MCF 10A (cell line): ENCODE data around the gene CHCHD4. TPM values are rescaled to one million over a fixed set of nuclear protein-coding genes. Genes with fewer than 3 reads are reported as not detected.
"Not testable (repeated sequence)": the region's sequence is repeated elsewhere in the genome, so short reads cannot be mapped to it uniquely, and the experiment has no call there.

Source experiments
- BruUV-seq: library from RNA; stranded (reverse); fragments of 400-500 nt; replicated peaks from 2 replicates; lab custom pipeline; 2021; lab: Mats Ljungman, UMichigan
- CTCF ChIA-PET: fragments of 300-600 bp; sonication (Branson Sonifier 250); formaldehyde crosslinking; extraction: SDS; loops from one replicate; lab custom pipeline; 2021; ENCODE audit warnings: antibody characterized with exemption, inconsistent platforms; lab: Yijun Ruan, JAX
- POLR2A ChIA-PET: fragments of 300-600, 350-650 bp; sonication (Branson Sonifier 250); formaldehyde crosslinking; extraction: SDS; loops from one replicate; lab custom pipeline; 2020; ENCODE audit warnings: antibody characterized with exemption, inconsistent platforms; lab: Yijun Ruan, JAX
- DNase-seq: peaks from one replicate; pipeline ENCODE4 v3.0.0-alpha.2; 2018; ENCODE audit not compliant: unreplicated experiment
- H3K27ac Mint-ChIP-seq: one replicate; pipeline ENCODE4 v1.8.0; 2022; ENCODE audit warnings: mild to moderate bottlenecking, low read depth, mixed read lengths; ENCODE audit not compliant: unreplicated experiment
- H3K27me3 Mint-ChIP-seq: one replicate; pipeline ENCODE4 v1.8.0; 2022; ENCODE audit warnings: mixed read lengths; ENCODE audit not compliant: insufficient read depth, unreplicated experiment
- H3K36me3 Mint-ChIP-seq: one replicate; pipeline ENCODE4 v1.8.0; 2022; ENCODE audit warnings: mild to moderate bottlenecking, moderate library complexity, mixed read lengths; ENCODE audit not compliant: insufficient read depth, unreplicated experiment
- H3K4me1 Mint-ChIP-seq: one replicate; pipeline ENCODE4 v1.8.0; 2022; ENCODE audit warnings: mixed read lengths; ENCODE audit not compliant: insufficient read depth, unreplicated experiment
- H3K4me3 Mint-ChIP-seq: one replicate; pipeline ENCODE4 v1.8.0; 2022; ENCODE audit warnings: mild to moderate bottlenecking, moderate library complexity, mixed read lengths; ENCODE audit not compliant: unreplicated experiment
- H3K9me3 Mint-ChIP-seq: one replicate; pipeline ENCODE4 v1.8.0; 2022; ENCODE audit warnings: mixed read lengths; ENCODE audit not compliant: unreplicated experiment
- intact Hi-C: fragments of 100-400 bp; cut with micrococcal nuclease; formaldehyde crosslinking; loops from 2 replicates; pipeline ENCODE4 v1.14.1; 2022
- total RNA-seq: library from RNA; stranded (reverse); gene quantifications from 2 replicates; pipeline ENCODE4 v1.2.3, GENCODE V29; 2022
- TF ChIP-seq, protein P1 (sequence below): fragments of 200-600 bp; IDR thresholded peaks from one replicate; pipeline ENCODE4 v1.8.0; 2022; ENCODE audit warnings: antibody characterized with exemption, mild to moderate bottlenecking; ENCODE audit not compliant: unreplicated experiment

The CHCHD4 gene
- total RNA-seq, 1 experiment from 2014 or later: 35.0 TPM

DNA sequence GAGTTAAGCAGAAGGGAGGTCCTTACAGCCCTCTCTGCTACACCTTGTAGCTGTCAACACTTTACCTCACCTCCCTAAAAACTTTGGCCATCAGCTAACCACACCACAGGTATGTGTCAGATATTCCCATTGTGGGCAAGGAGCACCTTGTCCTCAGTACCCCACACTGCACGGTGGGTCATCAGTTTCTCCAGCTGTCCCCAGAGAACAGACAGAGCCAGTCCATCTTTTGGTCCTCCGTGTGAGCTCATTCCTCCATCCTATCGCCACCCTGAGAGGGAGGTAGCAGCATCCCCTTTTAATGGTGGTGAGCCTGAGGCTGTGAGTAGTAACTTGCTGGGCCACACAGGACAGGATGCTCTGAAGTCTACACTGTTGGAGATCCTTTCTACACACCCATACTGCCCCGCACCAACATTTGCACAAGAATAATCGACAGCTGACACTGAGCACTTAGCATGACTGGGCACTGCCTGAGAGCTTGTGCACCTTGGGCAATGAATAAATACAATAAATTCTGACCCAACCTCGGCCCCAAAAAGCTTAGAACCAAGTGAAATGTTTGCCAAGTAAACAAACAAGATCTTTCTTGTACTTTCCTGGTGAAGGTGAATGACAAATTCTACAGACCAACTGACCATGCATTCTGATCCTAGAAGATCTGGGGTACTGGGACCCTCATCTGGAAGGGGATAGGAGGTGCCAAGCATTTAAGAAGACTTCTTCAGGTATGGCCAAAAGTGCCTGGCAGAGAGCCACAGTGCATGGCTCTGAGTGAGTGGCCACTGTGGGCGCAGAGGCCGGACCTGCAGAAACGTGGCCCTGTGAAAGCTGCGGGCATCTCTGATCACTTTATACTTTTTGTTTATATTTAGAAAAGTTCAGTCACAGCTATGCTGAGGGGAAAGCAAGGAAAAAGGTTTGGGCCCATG, 6.9 kb downstream of the CHCHD4 start:
- POLR2A ChIA-PET: interaction anchor here (0.6 to 3.1 kb wide), 7 partner anchors 25 to 221 kb away, joined by 3 to 21 read pairs (median 8); partner anchors contain the start of genes LSM3 and XPC
- H3K4me3 Mint-ChIP-seq: no peak overlapping the region
- H3K27me3 Mint-ChIP-seq: no peaks in the 10 kb centered on the region
- H3K9me3 Mint-ChIP-seq: no peaks in the 10 kb centered on the region
- CTCF ChIA-PET: interaction anchor here (0.9 to 1.6 kb wide), 3 partner anchors 21 to 460 kb away, joined by 3 to 4 read pairs (median 3); no protein-coding TSS in a partner anchor
- TF ChIP-seq, protein P1, sequence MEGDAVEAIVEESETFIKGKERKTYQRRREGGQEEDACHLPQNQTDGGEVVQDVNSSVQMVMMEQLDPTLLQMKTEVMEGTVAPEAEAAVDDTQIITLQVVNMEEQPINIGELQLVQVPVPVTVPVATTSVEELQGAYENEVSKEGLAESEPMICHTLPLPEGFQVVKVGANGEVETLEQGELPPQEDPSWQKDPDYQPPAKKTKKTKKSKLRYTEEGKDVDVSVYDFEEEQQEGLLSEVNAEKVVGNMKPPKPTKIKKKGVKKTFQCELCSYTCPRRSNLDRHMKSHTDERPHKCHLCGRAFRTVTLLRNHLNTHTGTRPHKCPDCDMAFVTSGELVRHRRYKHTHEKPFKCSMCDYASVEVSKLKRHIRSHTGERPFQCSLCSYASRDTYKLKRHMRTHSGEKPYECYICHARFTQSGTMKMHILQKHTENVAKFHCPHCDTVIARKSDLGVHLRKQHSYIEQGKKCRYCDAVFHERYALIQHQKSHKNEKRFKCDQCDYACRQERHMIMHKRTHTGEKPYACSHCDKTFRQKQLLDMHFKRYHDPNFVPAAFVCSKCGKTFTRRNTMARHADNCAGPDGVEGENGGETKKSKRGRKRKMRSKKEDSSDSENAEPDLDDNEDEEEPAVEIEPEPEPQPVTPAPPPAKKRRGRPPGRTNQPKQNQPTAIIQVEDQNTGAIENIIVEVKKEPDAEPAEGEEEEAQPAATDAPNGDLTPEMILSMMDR: no peak
- no TSS peak for BruUV-seq
- H3K36me3 Mint-ChIP-seq: peaks cover 61% of the 10 kb centered on the region
- intact Hi-C loops: no loop called here
- DNase-seq: no peak
- no peak overlapping the region for H3K27ac Mint-ChIP-seq
- H3K4me1 Mint-ChIP-seq: peaks cover 15% of the 10 kb centered on the region

DNA sequence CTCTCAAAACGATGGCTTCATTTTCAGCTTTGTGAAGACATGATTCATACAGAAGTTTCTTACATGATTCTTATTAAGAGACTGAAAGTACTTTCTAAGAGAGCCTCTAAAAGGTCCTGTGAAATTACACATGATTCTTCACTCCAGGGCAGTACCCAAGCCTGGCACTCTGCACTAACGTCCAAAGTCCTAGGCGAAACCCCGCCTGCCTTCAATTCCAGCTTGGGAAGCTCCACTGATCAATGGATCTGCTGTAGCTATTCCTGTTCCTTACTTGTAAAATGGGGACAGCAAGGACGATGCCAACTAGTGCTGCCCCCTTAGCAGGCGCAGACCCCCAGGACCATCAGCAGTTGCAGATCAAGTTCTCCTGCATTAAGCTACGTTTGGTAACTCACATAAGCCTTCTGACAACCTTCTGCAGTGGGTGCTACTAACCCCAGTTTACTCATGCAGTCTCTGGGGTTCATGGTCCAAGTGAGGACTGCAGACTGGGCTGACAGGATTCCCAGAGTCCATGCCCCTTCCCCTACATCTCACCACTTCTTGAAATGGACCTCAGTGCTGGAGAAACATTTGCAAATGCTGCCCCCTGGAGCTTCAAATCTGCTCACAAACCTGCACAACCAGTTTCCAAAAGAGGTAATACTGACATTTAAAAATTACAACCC, 10.6 kb downstream of the CHCHD4 start:
- Mint-ChIP-seq H3K4me3 (no peak overlapping the region), H3K27me3 (no peaks in the 10 kb centered on the region), H3K27ac (no peak overlapping the region), H3K4me1 (no peaks in the 10 kb centered on the region), H3K36me3 (peaks cover 62% of the 10 kb centered on the region), H3K9me3 (no peaks in the 10 kb centered on the region)
- no peak for DNase-seq
- TF ChIP-seq, protein P1: peak; percentile 13
- ChIA-PET CTCF (interaction anchor here (0.6 to 2.2 kb wide), 5 partner anchors 24 to 217 kb away, joined by 3 to 9 read pairs (median 4); no protein-coding TSS in a partner anchor), POLR2A (interaction anchor here (3.0 kb wide), 1 partner anchor 11 kb away, joined by 14 read pairs; the partner anchor contains the start of genes CHCHD4 and TMEM43)
- no TSS peak for BruUV-seq
- intact Hi-C loops: loop anchor here (1.0 kb wide), 1 partner anchor 218 kb away; no protein-coding TSS in a partner anchor

DNA sequence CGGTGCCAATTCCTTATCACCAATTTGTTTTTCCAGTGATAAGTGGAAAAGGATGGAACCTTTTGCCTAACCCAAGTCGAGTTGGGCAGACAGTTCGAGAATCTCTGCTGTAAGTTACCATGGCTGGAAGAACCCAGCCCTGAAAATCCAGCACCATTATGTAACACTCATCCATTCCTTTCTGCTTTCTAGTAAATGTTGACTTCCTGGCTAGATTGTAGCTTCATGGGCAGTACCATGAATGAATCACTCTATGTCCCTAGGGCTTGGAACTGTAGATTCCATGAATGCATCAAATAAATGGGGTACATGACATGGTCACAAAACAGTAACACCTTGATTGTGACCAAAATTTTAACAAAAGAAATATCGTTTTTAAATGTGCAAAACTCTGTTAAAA, 14.0 kb downstream of the CHCHD4 start:
- POLR2A ChIA-PET: interaction anchor here (0.7 to 1.0 kb wide), 2 partner anchors 9 to 12 kb away, joined by 3 read pairs; no protein-coding TSS in a partner anchor
- no TSS peak for BruUV-seq
- H3K9me3 Mint-ChIP-seq: no peaks in the 10 kb centered on the region

DNA sequence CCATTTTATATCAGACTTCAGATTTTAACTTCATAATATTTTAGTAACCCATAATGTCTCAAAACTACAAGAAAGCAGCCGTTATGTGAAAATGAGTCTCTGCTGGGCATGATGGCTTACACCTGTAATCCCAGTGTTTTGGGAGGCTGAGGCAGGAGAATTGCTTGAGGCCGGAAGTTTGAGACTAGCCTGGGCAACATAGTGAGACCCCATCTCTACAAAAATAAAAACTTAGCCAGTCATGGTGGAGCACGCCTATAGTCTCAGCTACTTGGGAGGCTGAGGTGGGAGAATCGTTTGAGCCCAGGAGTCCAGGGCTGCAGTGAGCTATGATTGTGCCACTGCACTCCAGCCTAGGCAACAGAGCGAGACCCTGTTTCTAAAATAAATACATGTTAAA, 14.8 kb downstream of the CHCHD4 start:
- H3K27ac Mint-ChIP-seq, H3K27me3 Mint-ChIP-seq, H3K4me1 Mint-ChIP-seq, DNase-seq, CTCF ChIA-PET, H3K4me3 Mint-ChIP-seq, H3K9me3 Mint-ChIP-seq, intact Hi-C loops, BruUV-seq: not testable (repeated sequence)
- POLR2A ChIA-PET: interaction anchor here (0.7 kb wide), 1 partner anchor 69 kb away, joined by 3 read pairs; the partner anchor contains the start of gene LSM3
- peaks cover 39% of the 10 kb centered on the region for H3K36me3 Mint-ChIP-seq

More for the DNA sequence above, 14.0 kb downstream of the CHCHD4 start:
- intact Hi-C loops: no loop called here
- TF ChIP-seq, protein P1: no peak
- CTCF ChIA-PET: interaction anchor here (0.8 kb wide), 1 partner anchor 14 kb away, joined by 3 read pairs; no protein-coding TSS in a partner anchor
- Mint-ChIP-seq H3K27me3 (no peaks in the 10 kb centered on the region), H3K4me3 (no peak overlapping the region), H3K4me1 (no peaks in the 10 kb centered on the region), H3K27ac (no peak overlapping the region), H3K36me3 (peaks cover 47% of the 10 kb centered on the region)
- DNase-seq: no peak
